Loucy (cell line): ENCODE data around the gene VPS13D.

Experiments used
- H2AFZ ChIP-seq: fragments of 200-600 bp; sonication (generic); 2 replicates; pipeline ENCODE4 v1.6.0; 2016; ENCODE audit warnings: antibody characterized with exemption, mild to moderate bottlenecking, low read length, moderate library complexity
- H3F3A ChIP-seq: fragments of 200-600 bp; 2 replicates; pipeline ENCODE4 v1.6.0; 2016; ENCODE audit warnings: antibody characterized with exemption, low read depth, mild to moderate bottlenecking
- H3K27me3 ChIP-seq: fragments of 200-600 bp; sonication (generic); 2 replicates; pipeline ENCODE4 v1.6.1; 2014; ENCODE audit warnings: low read length, mild to moderate bottlenecking; ENCODE audit not compliant: insufficient read depth, poor library complexity, severe bottlenecking
- H3K36me3 ChIP-seq: fragments of 200-600 bp; sonication (generic); 2 replicates; pipeline ENCODE4 v1.6.1; 2016; ENCODE audit warnings: low read length; ENCODE audit not compliant: insufficient read depth
- H3K4me1 ChIP-seq: fragments of 200-600 bp; sonication (generic); 2 replicates; pipeline ENCODE4 v1.5.1; 2014; ENCODE audit warnings: low read length, mild to moderate bottlenecking; ENCODE audit not compliant: insufficient read depth, poor library complexity, severe bottlenecking
- H3K4me2 ChIP-seq: fragments of 200-600 bp; sonication (generic); 2 replicates; pipeline ENCODE4 v1.6.0; 2014; ENCODE audit warnings: antibody characterized with exemption, low read length, low read depth, mild to moderate bottlenecking; ENCODE audit not compliant: poor library complexity, severe bottlenecking
- H3K4me3 ChIP-seq: fragments of 200-600 bp; sonication (generic); 2 replicates; pipeline ENCODE4 v1.5.1; 2014; ENCODE audit warnings: low read length, mild to moderate bottlenecking, mixed read lengths; ENCODE audit not compliant: poor library complexity, severe bottlenecking
- H3K79me2 ChIP-seq: fragments of 200-600 bp; sonication (generic); 2 replicates; pipeline ENCODE4 v1.6.1; 2014; ENCODE audit warnings: low read length; ENCODE audit not compliant: insufficient read depth
- H3K9ac ChIP-seq: fragments of 200-600 bp; sonication (generic); 2 replicates; pipeline ENCODE4 v1.6.0; 2014; ENCODE audit warnings: mild to moderate bottlenecking, low read depth, low read length, moderate library complexity; ENCODE audit not compliant: poor library complexity, severe bottlenecking
- H3K9me2 ChIP-seq: fragments of 200-600 bp; sonication (generic); replicated peaks from 2 replicates; pipeline ENCODE4 v1.6.1; 2016; ENCODE audit warnings: low read depth, low read length, mixed read lengths
- H3K9me3 ChIP-seq: fragments of 200-600 bp; sonication (generic); 2 replicates; pipeline ENCODE4 v1.6.1; 2014; ENCODE audit warnings: mild to moderate bottlenecking, antibody characterized with exemption, low read length, low read depth; ENCODE audit not compliant: insufficient read depth
- H4K20me1 ChIP-seq: fragments of 200-600 bp; sonication (generic); 2 replicates; pipeline ENCODE4 v1.6.0; 2014; ENCODE audit warnings: antibody characterized with exemption, low read length, mild to moderate bottlenecking; ENCODE audit not compliant: insufficient read depth, poor library complexity, severe bottlenecking
- EZH2phosphoT487 ChIP-seq: fragments of 200-600 bp; IDR thresholded peaks from 2 replicates; pipeline ENCODE4 v1.6.1; 2018; ENCODE audit warnings: antibody characterized with exemption, mild to moderate bottlenecking, moderate library complexity, borderline replicate concordance
- TF ChIP-seq, protein P1 (sequence below): fragments of 200-600 bp; sonication (generic); conservative IDR thresholded peaks from 2 replicates; pipeline ENCODE4 v1.5.1; 2014; ENCODE audit warnings: mild to moderate bottlenecking, antibody characterized with exemption, low read length

Gene VPS13D

DNA sequence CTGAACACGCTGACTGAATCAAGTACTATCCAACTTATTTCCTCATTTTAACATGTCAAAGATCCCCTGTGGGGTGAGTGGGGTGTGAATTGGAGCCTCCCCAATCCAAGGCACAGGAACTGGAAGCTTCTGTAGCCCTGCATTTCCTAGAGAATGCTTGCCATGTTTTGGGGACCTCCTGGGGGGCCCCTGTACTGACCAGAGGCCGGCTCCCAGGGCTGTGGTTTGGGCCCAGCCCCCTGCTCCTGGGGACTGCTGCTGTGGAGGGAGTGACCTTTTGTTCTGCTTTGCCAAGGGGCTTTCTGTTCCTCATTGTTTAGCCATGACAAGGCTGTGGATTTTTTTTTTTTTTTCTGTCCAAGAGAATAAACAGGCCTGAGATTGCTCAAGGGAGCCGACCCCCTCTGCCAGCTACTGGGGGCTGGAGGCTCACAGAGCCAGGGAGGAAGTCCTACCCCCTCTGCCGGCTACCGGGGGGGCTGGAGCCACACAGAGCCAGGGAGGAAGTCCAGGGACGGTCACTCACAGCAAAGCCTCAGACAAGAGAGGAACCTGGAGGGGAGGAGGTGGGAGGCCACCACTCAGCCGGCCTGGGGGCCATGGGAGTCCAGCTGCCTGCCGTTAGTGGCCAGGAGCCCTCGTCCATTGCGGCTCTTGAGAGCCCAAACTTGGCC lies 45.7 kb upstream of the VPS13D start:
- no peak overlapping the region for H2AFZ ChIP-seq

DNA sequence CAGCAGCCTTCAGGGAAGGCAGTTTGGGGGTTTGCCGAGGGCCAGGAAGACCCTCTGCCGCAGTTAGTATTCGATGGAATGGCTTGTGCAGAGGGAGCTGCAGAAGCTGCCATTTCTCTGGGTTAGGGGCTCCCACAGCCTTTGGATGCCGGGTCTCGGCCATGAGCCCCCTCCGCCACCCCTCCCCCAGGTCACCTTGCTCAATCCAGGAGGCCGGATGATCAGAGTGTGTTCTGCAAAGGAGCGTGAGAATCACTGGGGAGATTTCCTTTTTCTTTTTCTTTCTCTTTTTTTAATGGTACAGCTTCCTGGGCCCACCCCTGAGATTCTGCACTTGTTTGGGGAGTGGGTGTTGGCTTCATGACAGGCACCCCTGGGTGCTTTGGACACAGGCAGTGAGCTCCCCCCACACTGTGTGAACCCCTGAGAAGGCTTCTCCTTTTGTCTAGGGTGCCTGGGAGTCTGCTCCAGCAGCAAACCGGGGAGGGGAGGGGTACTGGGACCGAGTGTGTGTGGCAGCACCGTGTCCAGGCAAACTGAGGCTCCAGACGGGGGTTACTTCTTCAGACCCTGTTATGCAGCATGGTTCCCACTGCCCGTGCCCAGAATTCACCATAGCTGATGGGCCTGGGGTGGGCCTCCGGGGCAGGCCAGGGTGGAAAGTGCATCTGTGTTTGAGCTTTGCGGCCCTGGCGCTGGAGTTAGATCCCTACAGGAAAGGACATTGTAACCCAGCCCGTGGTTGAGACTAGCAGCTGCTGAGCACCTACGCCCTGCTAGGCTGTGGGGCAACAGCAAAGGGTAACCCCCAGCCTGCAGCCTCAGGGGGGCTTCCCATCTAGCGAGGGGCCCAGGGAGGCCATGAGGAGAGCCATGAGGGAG lies 44.6 kb upstream of the VPS13D start:
- no peak overlapping the region for H3K4me2 ChIP-seq
- peaks cover 21% of the 10 kb centered on the region; the same call in 1 of the 2 replicates for H3K79me2 ChIP-seq
- no peaks in the 10 kb centered on the region for H4K20me1 ChIP-seq
- no peaks in the 10 kb centered on the region for H3K27me3 ChIP-seq
- H2AFZ ChIP-seq = no peak overlapping the region
- no peak overlapping the region for H3K9ac ChIP-seq
- TF ChIP-seq, protein P1, sequence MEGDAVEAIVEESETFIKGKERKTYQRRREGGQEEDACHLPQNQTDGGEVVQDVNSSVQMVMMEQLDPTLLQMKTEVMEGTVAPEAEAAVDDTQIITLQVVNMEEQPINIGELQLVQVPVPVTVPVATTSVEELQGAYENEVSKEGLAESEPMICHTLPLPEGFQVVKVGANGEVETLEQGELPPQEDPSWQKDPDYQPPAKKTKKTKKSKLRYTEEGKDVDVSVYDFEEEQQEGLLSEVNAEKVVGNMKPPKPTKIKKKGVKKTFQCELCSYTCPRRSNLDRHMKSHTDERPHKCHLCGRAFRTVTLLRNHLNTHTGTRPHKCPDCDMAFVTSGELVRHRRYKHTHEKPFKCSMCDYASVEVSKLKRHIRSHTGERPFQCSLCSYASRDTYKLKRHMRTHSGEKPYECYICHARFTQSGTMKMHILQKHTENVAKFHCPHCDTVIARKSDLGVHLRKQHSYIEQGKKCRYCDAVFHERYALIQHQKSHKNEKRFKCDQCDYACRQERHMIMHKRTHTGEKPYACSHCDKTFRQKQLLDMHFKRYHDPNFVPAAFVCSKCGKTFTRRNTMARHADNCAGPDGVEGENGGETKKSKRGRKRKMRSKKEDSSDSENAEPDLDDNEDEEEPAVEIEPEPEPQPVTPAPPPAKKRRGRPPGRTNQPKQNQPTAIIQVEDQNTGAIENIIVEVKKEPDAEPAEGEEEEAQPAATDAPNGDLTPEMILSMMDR = no peak
- no peak for TF ChIP-seq EZH2phosphoT487
- no peaks in the 10 kb centered on the region for H3K9me2 ChIP-seq
- H3K4me1 ChIP-seq = no peaks in the 10 kb centered on the region
- no peaks in the 10 kb centered on the region for H3K9me3 ChIP-seq
- H3F3A ChIP-seq = no peaks in the 10 kb centered on the region
- H3K4me3 ChIP-seq = no peak overlapping the region
- peaks cover 9% of the 10 kb centered on the region; the same call in 1 of the 2 replicates for H3K36me3 ChIP-seq

More for the DNA sequence above, 45.7 kb upstream of the VPS13D start:
- Histone ChIP-seq H3K79me2 (peaks cover 31% of the 10 kb centered on the region; the same call in 1 of the 2 replicates), H3F3A (no peaks in the 10 kb centered on the region), H3K36me3 (peaks cover 4% of the 10 kb centered on the region; the same call in 1 of the 2 replicates), H3K9ac (no peak overlapping the region), H3K9me2 (no peaks in the 10 kb centered on the region), H3K4me2 (no peak overlapping the region), H3K4me1 (peaks cover 6% of the 10 kb centered on the region), H4K20me1 (no peaks in the 10 kb centered on the region), H3K27me3 (no peaks in the 10 kb centered on the region), H3K4me3 (no peak overlapping the region), H3K9me3 (no peaks in the 10 kb centered on the region)
- TF ChIP-seq, protein P1 = no peak
- no peak for TF ChIP-seq EZH2phosphoT487

DNA sequence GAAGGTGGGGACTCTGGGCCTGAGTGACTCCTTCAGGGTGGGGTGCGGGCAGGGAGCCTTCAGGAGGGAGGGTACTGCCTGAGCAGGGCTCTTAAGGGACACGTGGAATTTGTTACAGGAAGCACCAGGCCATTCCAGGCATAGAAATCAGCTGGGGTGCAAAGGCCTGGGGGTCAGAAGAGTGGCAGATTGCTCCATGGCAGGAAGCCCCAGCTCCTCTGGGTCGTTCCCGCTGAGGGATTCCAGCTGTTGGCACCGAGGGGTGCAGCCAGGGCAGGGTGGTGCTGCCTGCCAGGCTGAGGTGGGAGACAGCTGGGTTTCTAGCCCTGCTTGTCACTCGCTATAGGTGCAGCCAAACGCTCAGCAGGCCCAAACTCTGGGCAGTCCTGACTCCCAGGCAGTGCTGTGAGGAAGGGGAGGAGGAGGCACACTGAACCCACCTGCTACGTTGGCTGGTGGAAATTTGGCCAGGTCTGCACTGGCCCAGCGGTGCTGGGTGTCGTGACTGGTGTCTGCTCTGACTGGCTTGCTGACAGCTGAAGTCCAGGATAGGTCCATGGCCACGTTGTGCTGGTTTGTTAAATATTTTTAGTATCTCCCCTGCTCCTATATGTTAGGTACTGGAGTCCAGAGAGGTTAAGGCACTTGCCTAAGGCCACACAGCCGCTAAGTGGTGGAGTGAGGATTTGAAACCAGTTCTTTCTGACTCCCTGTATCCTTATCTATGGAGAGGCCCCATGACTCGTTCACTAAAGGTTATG lies 43.7 kb upstream of the VPS13D start:
- TF ChIP-seq, protein P1 = no peak
- TF ChIP-seq EZH2phosphoT487 = no peak

More for the DNA sequence above, 43.7 kb upstream of the VPS13D start:
- H3K79me2 ChIP-seq = peaks cover 18% of the 10 kb centered on the region; the same call in 1 of the 2 replicates
- H3F3A ChIP-seq = no peaks in the 10 kb centered on the region
- no peak overlapping the region for H3K4me3 ChIP-seq
- H3K9ac ChIP-seq = no peak overlapping the region
- H4K20me1 ChIP-seq = no peaks in the 10 kb centered on the region
- no peaks in the 10 kb centered on the region for H3K9me2 ChIP-seq
- H3K36me3 ChIP-seq = peaks cover 13% of the 10 kb centered on the region; the same call in 1 of the 2 replicates
- no peak overlapping the region for H2AFZ ChIP-seq
- H3K9me3 ChIP-seq = no peaks in the 10 kb centered on the region
- no peaks in the 10 kb centered on the region for H3K27me3 ChIP-seq
- no peak overlapping the region for H3K4me2 ChIP-seq
- H3K4me1 ChIP-seq = no peaks in the 10 kb centered on the region
